ENCODE data around the gene GOLGA6L10.

Gene GOLGA6L10

GRCh38 chr15:82297546-82297945 is 51.7 kb downstream of the GOLGA6L10 start:
- DNase-seq: no peak

GRCh38 chr15:82294061-82294690 is 55.1 kb downstream of the GOLGA6L10 start:
- DNase-seq: no peak

- no peak for DNase-seq
Measured at GRCh38 chr15:82292271-82292670, 57.0 kb downstream of the GOLGA6L10 start.
